Chondrocyte (in vitro differentiated cells): Measurements from ENCODE around the gene VOPP1. TPM values are rescaled to one million over a fixed set of nuclear protein-coding genes. Genes with fewer than 3 reads are reported as not detected.

Experiments
- DNase-seq: peaks from one replicate; pipeline ENCODE4 v3.0.0; 2021; ENCODE audit warnings: mixed read lengths, low spot score
- H3K27ac Mint-ChIP-seq: one replicate; pipeline ENCODE4 v1.8.0; 2021; ENCODE audit warnings: mild to moderate bottlenecking, moderate library complexity, mixed read lengths; ENCODE audit not compliant: unreplicated experiment
- H3K27me3 Mint-ChIP-seq: 2 replicates; pipeline ENCODE4 v1.8.0; 2021; ENCODE audit warnings: low read depth, mixed read lengths
- H3K36me3 Mint-ChIP-seq: 2 replicates; pipeline ENCODE4 v1.8.0; 2021; ENCODE audit warnings: low read depth, mixed read lengths
- H3K4me1 Mint-ChIP-seq: 2 replicates; pipeline ENCODE4 v1.8.0; 2021; ENCODE audit warnings: low read depth, mild to moderate bottlenecking, mixed read lengths
- H3K4me3 Mint-ChIP-seq: one replicate; pipeline ENCODE4 v1.8.0; 2021; ENCODE audit warnings: mild to moderate bottlenecking, moderate library complexity, mixed read lengths; ENCODE audit not compliant: unreplicated experiment
- H3K9me3 Mint-ChIP-seq: 2 replicates; pipeline ENCODE4 v1.8.0; 2021; ENCODE audit warnings: low read depth, mixed read lengths
- total RNA-seq: library from RNA; stranded (reverse); gene quantifications from 3 replicates; pipeline ENCODE4 v1.2.1, GENCODE V29; 2021
- TF ChIP-seq, protein P1 (sequence below): fragments of 200-600 bp; sonication (generic); IDR thresholded peaks from 2 replicates; pipeline ENCODE4 v1.5.0; 2021; ENCODE audit warnings: antibody characterized with exemption, mild to moderate bottlenecking, moderate library complexity

The VOPP1 gene
- total RNA-seq, 1 donor from 2014 or later: 69.2 TPM

DNA sequence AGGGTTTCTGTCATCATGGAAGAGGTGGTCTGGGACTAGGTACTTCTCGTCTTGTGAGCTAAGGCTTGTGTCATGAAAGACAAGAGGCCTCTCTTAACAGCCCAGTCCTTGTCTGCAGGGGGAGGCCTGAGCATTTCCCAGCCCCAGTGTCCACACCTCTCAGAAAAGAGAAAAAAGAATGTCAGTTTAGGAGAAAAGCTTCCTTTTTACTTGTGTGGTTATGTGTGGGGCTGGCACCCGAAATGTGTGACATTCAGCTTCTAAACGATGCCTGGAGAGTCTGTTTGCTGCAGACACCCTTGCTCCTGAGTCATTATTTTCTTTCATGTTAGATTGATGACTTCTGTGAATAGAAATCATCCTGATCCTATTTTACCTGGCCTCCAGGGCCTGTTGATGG lies 139.8 kb downstream of the VOPP1 start:
- Mint-ChIP-seq H3K4me1 (no peaks in the 10 kb centered on the region), H3K4me3 (no peak overlapping the region), H3K9me3 (no peaks in the 10 kb centered on the region), H3K36me3 (peaks cover 2% of the 10 kb centered on the region), H3K27me3 (no peaks in the 10 kb centered on the region), H3K27ac (no peak overlapping the region)
- TF ChIP-seq, protein P1, sequence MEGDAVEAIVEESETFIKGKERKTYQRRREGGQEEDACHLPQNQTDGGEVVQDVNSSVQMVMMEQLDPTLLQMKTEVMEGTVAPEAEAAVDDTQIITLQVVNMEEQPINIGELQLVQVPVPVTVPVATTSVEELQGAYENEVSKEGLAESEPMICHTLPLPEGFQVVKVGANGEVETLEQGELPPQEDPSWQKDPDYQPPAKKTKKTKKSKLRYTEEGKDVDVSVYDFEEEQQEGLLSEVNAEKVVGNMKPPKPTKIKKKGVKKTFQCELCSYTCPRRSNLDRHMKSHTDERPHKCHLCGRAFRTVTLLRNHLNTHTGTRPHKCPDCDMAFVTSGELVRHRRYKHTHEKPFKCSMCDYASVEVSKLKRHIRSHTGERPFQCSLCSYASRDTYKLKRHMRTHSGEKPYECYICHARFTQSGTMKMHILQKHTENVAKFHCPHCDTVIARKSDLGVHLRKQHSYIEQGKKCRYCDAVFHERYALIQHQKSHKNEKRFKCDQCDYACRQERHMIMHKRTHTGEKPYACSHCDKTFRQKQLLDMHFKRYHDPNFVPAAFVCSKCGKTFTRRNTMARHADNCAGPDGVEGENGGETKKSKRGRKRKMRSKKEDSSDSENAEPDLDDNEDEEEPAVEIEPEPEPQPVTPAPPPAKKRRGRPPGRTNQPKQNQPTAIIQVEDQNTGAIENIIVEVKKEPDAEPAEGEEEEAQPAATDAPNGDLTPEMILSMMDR: no peak
- no peak for DNase-seq

- Mint-ChIP-seq H3K9me3 (no peaks in the 10 kb centered on the region), H3K27me3 (no peaks in the 10 kb centered on the region), H3K4me1 (no peaks in the 10 kb centered on the region), H3K4me3 (no peak overlapping the region), H3K36me3 (peaks cover 2% of the 10 kb centered on the region), H3K27ac (no peak overlapping the region)
- TF ChIP-seq, protein P1: no peak
- DNase-seq: no peak
Observed at GRCh38 chr7:55431898-55432297, 140.4 kb downstream of the VOPP1 start.

GRCh38 chr7:55429835-55430499 lies 142.3 kb downstream of the VOPP1 start:
- H3K27me3 Mint-ChIP-seq: no peaks in the 10 kb centered on the region
- H3K9me3 Mint-ChIP-seq: no peaks in the 10 kb centered on the region
- peaks cover 19% of the 10 kb centered on the region for H3K36me3 Mint-ChIP-seq
- no peak for DNase-seq
- TF ChIP-seq, protein P1: no peak
- H3K27ac Mint-ChIP-seq: no peak overlapping the region
- no peaks in the 10 kb centered on the region for H3K4me1 Mint-ChIP-seq
- no peak overlapping the region for H3K4me3 Mint-ChIP-seq

- Mint-ChIP-seq H3K4me3 (no peak overlapping the region), H3K27me3 (no peaks in the 10 kb centered on the region), H3K36me3 (peaks cover 20% of the 10 kb centered on the region), H3K27ac (no peak overlapping the region), H3K9me3 (no peaks in the 10 kb centered on the region), H3K4me1 (no peaks in the 10 kb centered on the region)
- TF ChIP-seq, protein P1: no peak
- no peak for DNase-seq
Observed at GRCh38 chr7:55427800-55428199, 144.5 kb downstream of the VOPP1 start.

GRCh38 chr7:55427342-55427741 lies 145.0 kb downstream of the VOPP1 start:
- Mint-ChIP-seq H3K4me3 (no peak overlapping the region), H3K27me3 (no peaks in the 10 kb centered on the region), H3K36me3 (peaks cover 20% of the 10 kb centered on the region), H3K27ac (no peak overlapping the region), H3K9me3 (no peaks in the 10 kb centered on the region), H3K4me1 (no peaks in the 10 kb centered on the region)
- TF ChIP-seq, protein P1: no peak
- no peak for DNase-seq
